Breast epithelium (tissue), 3 donors: ENCODE data around the gene OPHN1.

ENCODE experiments used
- POLR2A ChIP-seq: fragments of 450-650 bp; IDR thresholded peaks from one replicate; pipeline ENCODE4 v1.6.1; 2016; ENCODE audit warnings: antibody characterized with exemption, mild to moderate bottlenecking, moderate library complexity
- TF ChIP-seq, protein P1 (sequence below), 3 donors: fragments of 450-650 bp; IDR thresholded peaks; one replicate each; pipeline ENCODE4 v1.5.1; 2016 to 2017; ENCODE audit warnings: antibody characterized with exemption in 3 of 3, mild to moderate bottlenecking in 3 of 3, moderate library complexity in 3 of 3

DNA sequence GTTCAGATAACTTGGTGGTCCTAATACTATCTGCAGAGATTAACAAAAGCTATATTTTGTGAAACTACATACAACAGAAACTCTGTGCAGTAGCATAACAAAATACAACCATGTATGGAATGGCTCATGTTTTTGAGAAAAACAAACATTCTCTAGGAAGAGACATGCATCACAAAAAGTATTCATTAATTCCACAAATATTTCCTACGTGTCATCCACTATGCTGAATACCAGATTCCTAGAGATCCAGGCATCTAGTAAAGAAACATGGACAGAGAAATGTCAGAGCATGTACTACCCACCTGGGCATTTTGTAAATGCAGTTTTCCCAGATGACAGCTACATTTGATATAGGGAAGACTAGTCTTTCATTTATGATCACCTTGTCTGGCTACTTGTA is 248.1 kb downstream of the OPHN1 start:
- TF ChIP-seq, protein P1, sequence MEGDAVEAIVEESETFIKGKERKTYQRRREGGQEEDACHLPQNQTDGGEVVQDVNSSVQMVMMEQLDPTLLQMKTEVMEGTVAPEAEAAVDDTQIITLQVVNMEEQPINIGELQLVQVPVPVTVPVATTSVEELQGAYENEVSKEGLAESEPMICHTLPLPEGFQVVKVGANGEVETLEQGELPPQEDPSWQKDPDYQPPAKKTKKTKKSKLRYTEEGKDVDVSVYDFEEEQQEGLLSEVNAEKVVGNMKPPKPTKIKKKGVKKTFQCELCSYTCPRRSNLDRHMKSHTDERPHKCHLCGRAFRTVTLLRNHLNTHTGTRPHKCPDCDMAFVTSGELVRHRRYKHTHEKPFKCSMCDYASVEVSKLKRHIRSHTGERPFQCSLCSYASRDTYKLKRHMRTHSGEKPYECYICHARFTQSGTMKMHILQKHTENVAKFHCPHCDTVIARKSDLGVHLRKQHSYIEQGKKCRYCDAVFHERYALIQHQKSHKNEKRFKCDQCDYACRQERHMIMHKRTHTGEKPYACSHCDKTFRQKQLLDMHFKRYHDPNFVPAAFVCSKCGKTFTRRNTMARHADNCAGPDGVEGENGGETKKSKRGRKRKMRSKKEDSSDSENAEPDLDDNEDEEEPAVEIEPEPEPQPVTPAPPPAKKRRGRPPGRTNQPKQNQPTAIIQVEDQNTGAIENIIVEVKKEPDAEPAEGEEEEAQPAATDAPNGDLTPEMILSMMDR (IDR thresholded peaks at IDR 0.05) = no peak
- TF ChIP-seq POLR2A = no peak
